ENCODE results near the gene EPHB2. TPM values are rescaled to one million over a fixed set of nuclear protein-coding genes. Genes with fewer than 3 reads are reported as not detected.
A peak's percentile ranks its signal among the peaks of the same experiment; 100 is the strongest.

The EPHB2 gene
- total and polyA plus RNA-seq, 12 donors: 0.15 to 5.0 (median 0.85) TPM

DNA sequence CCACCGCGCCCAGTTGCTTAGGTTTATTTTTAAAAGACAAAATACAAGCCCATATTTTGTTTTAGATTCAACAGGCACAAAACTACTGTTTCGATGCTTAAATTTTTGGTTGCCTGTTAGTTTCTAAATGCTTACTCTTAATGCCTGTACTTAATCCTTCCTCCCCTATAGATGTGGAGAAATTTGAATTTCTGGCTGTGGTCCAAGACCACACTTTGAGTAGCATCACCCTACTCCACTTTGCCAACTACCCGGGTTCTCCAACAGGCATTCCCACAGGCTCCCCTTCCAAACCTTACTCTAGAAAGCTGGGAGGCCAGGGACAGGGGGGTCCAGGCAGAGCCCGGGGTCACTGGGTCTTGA, 242.0 kb downstream of the EPHB2 start:
- intact Hi-C loops (cut with DNase I): no loop called here
- TF ChIP-seq CTCF (IDR thresholded peaks at IDR 0.05): no peak
- 81 to 84% methylated on average over 5 of the region's 5 CpGs for WGBS, 2 donors
- DNase-seq (no peak), ATAC-seq (peak in 1 of 8 donors; percentile 13)
- Histone ChIP-seq H3K4me3 (no peak overlapping the region), H3K27me3 (peaks cover 0 to 67% (median 53%) of the 10 kb centered on the region in 7 donors), H3K36me3 (no peaks in the 10 kb centered on the region), H3K27ac (no peak overlapping the region), H3K4me1 (no peaks in the 10 kb centered on the region), H3K9me3 (peaks cover 0 to 5% (median 0%) of the 10 kb centered on the region in 11 donors)

GRCh38 chr1:22953057-22953739, 242.6 kb downstream of the EPHB2 start:
- peaks cover 0 to 67% (median 54%) of the 10 kb centered on the region in 7 donors for H3K27me3 ChIP-seq
- no peaks in the 10 kb centered on the region for H3K36me3 ChIP-seq
- ATAC-seq (peak in 1 of 8 donors; percentile 25), DNase-seq (no peak)
- H3K4me1 ChIP-seq: no peaks in the 10 kb centered on the region
- 9% methylated on average over 86 to 92 of the region's 92 CpGs for WGBS, 2 donors
- peak overlapping the region in 2 of 10 donors; percentile 1 to 13 for H3K4me3 ChIP-seq
- H3K9me3 ChIP-seq: peaks cover 0 to 5% (median 0%) of the 10 kb centered on the region in 11 donors
- no peak overlapping the region for H3K27ac ChIP-seq
- no peak for TF ChIP-seq CTCF (IDR thresholded peaks at IDR 0.05)
- intact Hi-C loops (cut with DNase I): no loop called here

DNA sequence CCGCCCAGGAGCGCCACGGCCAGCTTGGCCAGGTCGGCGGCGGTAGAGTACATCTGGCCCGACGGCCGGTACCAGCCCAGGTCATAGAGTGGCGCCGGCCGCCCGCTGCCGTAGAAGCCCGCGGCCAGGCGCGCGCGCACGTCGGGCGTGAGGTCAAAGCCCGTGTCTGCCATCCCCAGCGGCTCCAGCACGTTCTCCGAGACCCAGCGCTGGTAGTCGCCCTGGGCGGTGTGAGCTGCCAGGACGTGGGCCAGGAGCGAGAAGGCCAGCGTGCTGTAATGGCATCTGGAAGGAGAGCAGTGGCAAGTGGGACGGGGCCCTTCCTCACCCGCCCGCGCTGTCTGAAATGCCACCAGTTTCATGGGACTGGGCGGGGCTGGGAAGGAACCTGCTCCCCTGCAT, 243.1 kb downstream of the EPHB2 start:
- H3K36me3 ChIP-seq: no peaks in the 10 kb centered on the region
- H3K27me3 ChIP-seq: peaks cover 0 to 67% (median 54%) of the 10 kb centered on the region in 7 donors
- no peak for TF ChIP-seq CTCF (IDR thresholded peaks at IDR 0.05)

DNA sequence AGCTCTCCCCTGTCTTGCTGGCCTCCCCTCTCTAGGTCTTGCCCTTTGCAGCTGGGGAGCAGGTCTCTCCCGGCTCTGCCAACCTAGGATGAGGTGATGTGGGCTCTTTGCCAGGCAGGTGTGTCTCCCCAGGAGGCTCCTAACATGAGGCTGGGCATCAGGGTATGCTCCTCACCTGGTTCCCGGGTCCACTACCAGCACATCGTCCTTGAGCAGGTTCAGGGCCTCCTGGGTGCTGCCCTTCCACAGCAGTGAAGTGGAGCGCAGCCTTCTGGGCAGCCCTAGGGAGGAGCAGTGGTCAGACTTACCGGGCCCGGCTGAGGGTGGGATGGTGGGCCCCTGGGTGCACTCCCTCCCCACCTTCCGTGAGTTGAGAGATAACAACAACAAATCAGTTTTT, 244.5 kb downstream of the EPHB2 start:
- no peak for TF ChIP-seq CTCF (IDR thresholded peaks at IDR 0.05)
- H3K27me3 ChIP-seq: peaks cover 0 to 63% (median 50%) of the 10 kb centered on the region in 7 donors
- WGBS, 2 donors: 84 to 86% methylated on average over 7 of the region's 7 CpGs
- intact Hi-C loops (cut with DNase I): no loop called here
- H3K27ac ChIP-seq: no peak overlapping the region
- no peaks in the 10 kb centered on the region for H3K4me1 ChIP-seq
- H3K36me3 ChIP-seq: no peaks in the 10 kb centered on the region
- ATAC-seq: no peak
- H3K4me3 ChIP-seq: no peak overlapping the region
- H3K9me3 ChIP-seq: peaks cover 0 to 5% (median 0%) of the 10 kb centered on the region in 11 donors
- no peak for DNase-seq

More for the DNA sequence above, 243.1 kb downstream of the EPHB2 start:
- peak in 2 of 8 donors; percentile 8 to 34 for ATAC-seq
- no peak for DNase-seq
- H3K4me1 ChIP-seq: no peaks in the 10 kb centered on the region
- intact Hi-C loops (cut with DNase I): no loop called here
- H3K9me3 ChIP-seq: peaks cover 0 to 5% (median 0%) of the 10 kb centered on the region in 11 donors
- no peak overlapping the region for H3K4me3 ChIP-seq
- 10 to 13% methylated on average over 38 of the region's 38 CpGs for WGBS, 2 donors
- H3K27ac ChIP-seq: no peak overlapping the region
